ENCODE results near the gene FIZ1. TPM values are rescaled to one million over a fixed set of nuclear protein-coding genes. Genes with fewer than 3 reads are reported as not detected.

The FIZ1 gene
- total and polyA plus RNA-seq, 3 experiments from 2014 or later, result 4.6 to 25.8 (median 23.9) TPM

GRCh38 chr19:55621673-55622231, 22.4 kb upstream of the FIZ1 start:
- H3K27me3 Mint-ChIP-seq, result no peaks in the 10 kb centered on the region
- H3K9me3 ChIP-seq (ENCODE audit: low read length), result no peaks in the 10 kb centered on the region
- ChIA-PET CTCF (interaction anchor here (6.5 kb wide), 1 partner anchor 15 kb away, joined by 67 read pairs; the partner anchor contains the start of gene ZNF865), POLR2A (interaction anchor here (0.5 kb wide), 1 partner anchor 556 kb away, joined by 3 read pairs; no protein-coding TSS in a partner anchor)
- no peak overlapping the region for H3K4me3 ChIP-seq (ENCODE audit: low read length)
- no peaks in the 10 kb centered on the region for H3K27me3 ChIP-seq (ENCODE audit: insufficient read depth, low read length, poor library complexity, severe bottlenecking)
- H3K27ac Mint-ChIP-seq, result no peak overlapping the region
- peaks cover 40% of the 10 kb centered on the region for H3K4me1 ChIP-seq (ENCODE audit: insufficient read depth, low read length)
- DNase-seq, result peak in 1 of 5 donors; percentile 48
- H3K9me3 Mint-ChIP-seq, result no peaks in the 10 kb centered on the region
- H3K36me3 ChIP-seq (ENCODE audit: insufficient read depth, low read length), result no peaks in the 10 kb centered on the region
- peaks cover 42 to 58% (median 51%) of the 10 kb centered on the region in 3 donors for H3K4me1 Mint-ChIP-seq
- no peak overlapping the region for H3K4me3 Mint-ChIP-seq
- no peak overlapping the region for H3K27ac ChIP-seq (ENCODE audit: low read depth, low read length)
- peaks cover 0 to 14% (median 9%) of the 10 kb centered on the region in 3 donors for H3K36me3 Mint-ChIP-seq

GRCh38 chr19:55621205-55621672, 21.9 kb upstream of the FIZ1 start:
- Mint-ChIP-seq H3K27me3 (no peaks in the 10 kb centered on the region), H3K27ac (no peak overlapping the region), H3K4me1 (peaks cover 37 to 53% (median 46%) of the 10 kb centered on the region in 3 donors), H3K36me3 (peaks cover 0 to 18% (median 9%) of the 10 kb centered on the region in 3 donors), H3K4me3 (peak overlapping the region in 1 of 7 donors; percentile 40), H3K9me3 (no peaks in the 10 kb centered on the region)
- no peaks in the 10 kb centered on the region for H3K36me3 ChIP-seq (ENCODE audit: insufficient read depth, low read length)
- H3K27ac ChIP-seq (ENCODE audit: low read depth, low read length), result no peak overlapping the region
- CTCF ChIA-PET, result interaction anchor here (1.1 to 6.5 kb wide), 5 partner anchors 11 to 117 kb away, joined by 3 to 67 read pairs (median 10); partner anchors contain the start of genes ZNF581 and ZNF865
- H3K4me3 ChIP-seq (ENCODE audit: low read length), result no peak overlapping the region
- POLR2A ChIA-PET, result interaction anchor here (0.5 kb wide), 1 partner anchor 556 kb away, joined by 3 read pairs; no protein-coding TSS in a partner anchor
- no peak for DNase-seq
- H3K9me3 ChIP-seq (ENCODE audit: low read length), result no peaks in the 10 kb centered on the region
- no peaks in the 10 kb centered on the region for H3K27me3 ChIP-seq (ENCODE audit: insufficient read depth, low read length, poor library complexity, severe bottlenecking)
- peaks cover 35% of the 10 kb centered on the region for H3K4me1 ChIP-seq (ENCODE audit: insufficient read depth, low read length)

DNA sequence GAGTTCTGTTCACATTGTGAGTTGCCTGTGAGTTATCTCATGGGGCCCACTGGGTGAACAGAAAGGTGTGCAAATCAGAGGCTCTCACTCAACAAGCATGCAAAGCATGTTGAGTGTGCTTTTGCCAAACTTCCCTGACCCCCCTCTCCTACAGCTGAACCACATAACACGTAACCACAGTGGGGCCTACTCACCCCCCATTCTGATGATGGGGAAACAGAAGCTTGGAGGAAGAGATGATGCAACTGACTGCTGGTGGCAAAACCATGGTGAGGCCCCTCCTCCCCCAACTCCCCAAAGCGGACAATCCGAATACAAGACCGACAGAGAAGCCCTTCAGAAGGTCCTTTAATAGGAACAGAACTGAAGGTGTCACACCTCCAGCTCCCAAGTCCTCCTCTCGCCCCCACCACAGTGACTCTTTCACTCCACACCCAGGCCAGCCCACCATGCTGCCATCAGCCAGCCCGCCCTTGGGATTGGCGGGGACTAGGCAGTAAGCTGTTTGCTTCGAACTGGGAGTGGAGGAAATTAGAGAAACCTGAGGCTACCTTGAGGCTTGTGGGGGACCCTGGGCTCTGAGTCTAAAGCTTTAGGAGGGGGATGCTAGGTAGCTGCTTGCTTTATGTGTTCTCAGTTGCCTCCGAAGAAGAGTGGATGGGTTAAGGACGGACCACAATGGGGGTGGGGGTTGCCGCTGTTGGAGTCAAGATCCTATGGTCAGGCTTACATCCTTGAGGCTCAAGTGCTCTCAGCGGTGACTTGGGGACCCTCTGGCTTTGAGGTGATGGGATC, 21.3 kb upstream of the FIZ1 start:
- Mint-ChIP-seq H3K4me1 (peaks cover 33 to 48% (median 40%) of the 10 kb centered on the region in 3 donors), H3K4me3 (peak overlapping the region in 2 of 7 donors; percentile 39 to 40), H3K9me3 (no peaks in the 10 kb centered on the region), H3K27me3 (no peaks in the 10 kb centered on the region), H3K27ac (peak overlapping the region in 7 of 8 donors; percentile 59 to 84 (median 75)), H3K36me3 (peaks cover 0 to 20% (median 9%) of the 10 kb centered on the region in 3 donors)
- H3K4me3 ChIP-seq (ENCODE audit: low read length), result no peak overlapping the region
- H3K27me3 ChIP-seq (ENCODE audit: insufficient read depth, low read length, poor library complexity, severe bottlenecking), result no peaks in the 10 kb centered on the region
- no peaks in the 10 kb centered on the region for H3K9me3 ChIP-seq (ENCODE audit: low read length)
- ChIA-PET POLR2A (no interaction called here), CTCF (interaction anchor here (1.1 to 3.5 kb wide), 4 partner anchors 12 to 116 kb away, joined by 3 to 22 read pairs (median 8); partner anchors contain the start of genes ZNF581 and ZNF865)
- peaks cover 29% of the 10 kb centered on the region for H3K4me1 ChIP-seq (ENCODE audit: insufficient read depth, low read length)
- no peaks in the 10 kb centered on the region for H3K36me3 ChIP-seq (ENCODE audit: insufficient read depth, low read length)
- no peak overlapping the region for H3K27ac ChIP-seq (ENCODE audit: low read depth, low read length)
- peak in 1 of 5 donors; percentile 66 for DNase-seq

- POLR2A ChIA-PET, result no interaction called here
Measured at GRCh38 chr19:55619286-55619685, 20.0 kb upstream of the FIZ1 start.

DNA sequence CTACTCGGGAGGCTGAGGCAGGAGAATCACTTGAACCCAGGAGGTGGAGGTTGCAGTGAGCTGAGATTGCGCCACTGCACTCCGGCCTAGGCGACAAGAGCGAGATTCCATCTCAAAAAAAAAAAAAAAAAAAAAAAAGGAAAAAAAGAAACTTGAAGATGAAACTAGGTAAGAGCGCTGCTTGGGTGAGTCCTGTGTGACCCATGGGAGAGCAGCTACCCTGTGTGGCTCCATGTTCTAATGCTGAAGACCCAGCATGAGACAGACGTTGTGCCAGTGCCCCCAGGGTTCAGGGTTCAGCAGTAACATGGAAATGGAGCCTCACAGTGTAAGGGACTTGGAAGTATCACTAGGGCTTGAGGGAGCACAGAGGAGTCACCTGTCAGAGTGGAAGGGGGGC, 19.1 kb upstream of the FIZ1 start:
- no peaks in the 10 kb centered on the region for H3K9me3 ChIP-seq (ENCODE audit: low read length)
- Mint-ChIP-seq H3K27me3 (no peaks in the 10 kb centered on the region), H3K27ac (peak overlapping the region in 2 of 8 donors; percentile 74 to 75), H3K4me3 (no peak overlapping the region), H3K9me3 (no peaks in the 10 kb centered on the region), H3K36me3 (peaks cover 0 to 22% (median 7%) of the 10 kb centered on the region in 3 donors), H3K4me1 (peaks cover 20 to 28% (median 21%) of the 10 kb centered on the region in 3 donors)
- no peak overlapping the region for H3K27ac ChIP-seq (ENCODE audit: low read depth, low read length)
- ChIA-PET CTCF (interaction anchor here (0.6 to 3.5 kb wide), 4 partner anchors 12 to 151 kb away, joined by 3 to 22 read pairs (median 6); partner anchors contain the start of gene ZNF865), POLR2A (interaction anchor here (0.6 to 0.7 kb wide), 2 partner anchors 34 to 46 kb away, joined by 4 to 10 read pairs; no protein-coding TSS in a partner anchor)
- H3K36me3 ChIP-seq (ENCODE audit: insufficient read depth, low read length), result no peaks in the 10 kb centered on the region
- peaks cover 12% of the 10 kb centered on the region for H3K4me1 ChIP-seq (ENCODE audit: insufficient read depth, low read length)
- DNase-seq, result no peak
- no peak overlapping the region for H3K4me3 ChIP-seq (ENCODE audit: low read length)
- H3K27me3 ChIP-seq (ENCODE audit: insufficient read depth, low read length, poor library complexity, severe bottlenecking), result no peaks in the 10 kb centered on the region

More at GRCh38 chr19:55619286-55619685, 20.0 kb upstream of the FIZ1 start:
- Histone ChIP-seq H3K4me3 (ENCODE audit: low read length) (no peak overlapping the region), H3K9me3 (ENCODE audit: low read length) (no peaks in the 10 kb centered on the region), H3K36me3 (ENCODE audit: insufficient read depth, low read length) (no peaks in the 10 kb centered on the region), H3K27ac (ENCODE audit: low read depth, low read length) (no peak overlapping the region), H3K27me3 (ENCODE audit: insufficient read depth, low read length, poor library complexity, severe bottlenecking) (no peaks in the 10 kb centered on the region), H3K4me1 (ENCODE audit: insufficient read depth, low read length) (peaks cover 18% of the 10 kb centered on the region)
- no peak for DNase-seq
- CTCF ChIA-PET, result interaction anchor here (1.1 to 3.5 kb wide), 2 partner anchors 13 to 152 kb away, joined by 3 to 22 read pairs; no protein-coding TSS in a partner anchor
- Mint-ChIP-seq H3K9me3 (no peaks in the 10 kb centered on the region), H3K27me3 (no peaks in the 10 kb centered on the region), H3K36me3 (peaks cover 0 to 21% (median 9%) of the 10 kb centered on the region in 3 donors), H3K27ac (no peak overlapping the region), H3K4me1 (peaks cover 26 to 37% (median 29%) of the 10 kb centered on the region in 3 donors), H3K4me3 (no peak overlapping the region)

DNA sequence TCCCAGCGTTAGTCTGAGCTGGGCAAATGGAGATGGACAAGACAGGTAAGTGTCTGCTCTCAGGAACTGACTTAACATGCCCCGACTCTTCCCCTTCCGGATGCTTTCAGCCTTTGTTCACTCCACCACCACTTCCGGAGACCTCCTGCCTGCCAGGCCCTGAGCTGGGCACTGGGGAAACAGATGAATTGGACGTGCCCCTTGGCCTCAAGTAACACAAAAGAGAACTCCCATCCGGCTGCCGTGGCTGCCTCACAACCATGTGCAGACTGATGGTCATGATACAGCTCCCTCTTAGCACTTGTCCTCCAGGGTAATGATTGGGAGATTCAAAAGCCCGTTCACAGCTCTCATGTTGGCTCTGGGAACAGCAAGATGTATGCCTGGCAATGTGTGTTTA, 18.1 kb upstream of the FIZ1 start:
- POLR2A ChIA-PET, result no interaction called here
- Mint-ChIP-seq H3K27me3 (no peaks in the 10 kb centered on the region), H3K27ac (peak overlapping the region in 2 of 8 donors; percentile 26 to 80)

DNA sequence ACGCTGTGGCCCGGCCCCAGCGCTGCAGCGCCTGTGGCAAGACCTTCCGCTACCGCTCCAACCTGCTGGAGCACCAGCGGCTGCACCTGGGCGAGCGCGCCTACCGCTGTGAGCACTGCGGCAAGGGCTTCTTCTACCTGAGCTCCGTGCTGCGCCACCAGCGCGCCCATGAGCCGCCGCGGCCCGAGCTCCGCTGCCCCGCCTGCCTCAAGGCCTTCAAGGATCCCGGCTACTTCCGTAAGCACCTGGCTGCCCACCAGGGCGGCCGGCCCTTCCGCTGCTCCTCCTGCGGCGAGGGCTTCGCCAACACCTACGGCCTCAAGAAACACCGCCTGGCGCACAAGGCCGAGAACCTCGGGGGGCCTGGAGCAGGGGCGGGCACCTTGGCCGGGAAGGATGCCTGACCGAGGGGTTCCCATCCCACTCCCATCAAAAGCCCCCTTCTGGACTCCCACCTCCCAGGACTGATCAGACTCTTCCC, 17.1 kb upstream of the FIZ1 start:
- no peaks in the 10 kb centered on the region for H3K27me3 ChIP-seq (ENCODE audit: insufficient read depth, low read length, poor library complexity, severe bottlenecking)
- no peaks in the 10 kb centered on the region for H3K36me3 ChIP-seq (ENCODE audit: insufficient read depth, low read length)
- POLR2A ChIA-PET, result no interaction called here

More for the DNA sequence above, 18.1 kb upstream of the FIZ1 start:
- Mint-ChIP-seq H3K4me3 (no peak overlapping the region), H3K4me1 (peaks cover 18 to 30% (median 23%) of the 10 kb centered on the region in 3 donors), H3K9me3 (no peaks in the 10 kb centered on the region), H3K36me3 (peaks cover 0 to 31% (median 7%) of the 10 kb centered on the region in 3 donors)
- H3K9me3 ChIP-seq (ENCODE audit: low read length), result no peaks in the 10 kb centered on the region
- no peaks in the 10 kb centered on the region for H3K27me3 ChIP-seq (ENCODE audit: insufficient read depth, low read length, poor library complexity, severe bottlenecking)
- H3K4me3 ChIP-seq (ENCODE audit: low read length), result no peak overlapping the region
- no peaks in the 10 kb centered on the region for H3K36me3 ChIP-seq (ENCODE audit: insufficient read depth, low read length)
- no peak overlapping the region for H3K27ac ChIP-seq (ENCODE audit: low read depth, low read length)
- no peak for DNase-seq
- peaks cover 11% of the 10 kb centered on the region for H3K4me1 ChIP-seq (ENCODE audit: insufficient read depth, low read length)
- CTCF ChIA-PET, result interaction anchor here (0.7 to 2.7 kb wide), 2 partner anchors 11 to 15 kb away, joined by 3 to 10 read pairs; partner anchors contain the start of gene ZNF865

More for the DNA sequence above, 17.1 kb upstream of the FIZ1 start:
- H3K4me1 Mint-ChIP-seq, result peaks cover 22 to 38% (median 31%) of the 10 kb centered on the region in 3 donors
- no peak overlapping the region for H3K27ac Mint-ChIP-seq
- H3K36me3 Mint-ChIP-seq, result peaks cover 0 to 36% (median 7%) of the 10 kb centered on the region in 3 donors
- Histone ChIP-seq H3K4me1 (ENCODE audit: insufficient read depth, low read length) (peaks cover 11% of the 10 kb centered on the region), H3K27ac (ENCODE audit: low read depth, low read length) (no peak overlapping the region), H3K4me3 (ENCODE audit: low read length) (no peak overlapping the region), H3K9me3 (ENCODE audit: low read length) (no peaks in the 10 kb centered on the region)
- no peak for DNase-seq
- no peaks in the 10 kb centered on the region for H3K9me3 Mint-ChIP-seq
- H3K27me3 Mint-ChIP-seq, result no peaks in the 10 kb centered on the region
- CTCF ChIA-PET, result interaction anchor here (2.7 kb wide), 1 partner anchor 10 kb away, joined by 10 read pairs; the partner anchor contains the start of gene ZNF865
- H3K4me3 Mint-ChIP-seq, result no peak overlapping the region

Data from CD8-positive, alpha-beta memory T cell (primary cell).